Muscle layer of duodenum (tissue), 2 donors: Measurements from ENCODE around the gene ERCC1.

Experiments
- H3K27ac ChIP-seq: one replicate; pipeline ENCODE4 v1.7.0; 2013; ENCODE audit warnings: mild to moderate bottlenecking, low read length
- H3K27me3 ChIP-seq: one replicate; pipeline ENCODE4 v1.7.0; 2013; ENCODE audit warnings: low read depth, mild to moderate bottlenecking, control low read depth, low read length
- H3K36me3 ChIP-seq, 2 donors: one replicate each; pipeline ENCODE4 v1.7.0; 2013; ENCODE audit warnings: low read length in 2 of 2, control low read depth in 1 of 2, mild to moderate bottlenecking in 1 of 2; ENCODE audit not compliant: insufficient read depth in 2 of 2, control insufficient read depth in 1 of 2
- H3K4me1 ChIP-seq, 2 donors: one replicate each; pipeline ENCODE4 v1.7.0; 2013; ENCODE audit warnings: low read length in 2 of 2, mild to moderate bottlenecking in 2 of 2, control low read depth in 1 of 2, moderate library complexity in 1 of 2; ENCODE audit not compliant: insufficient read depth in 2 of 2, control insufficient read depth in 1 of 2
- H3K4me3 ChIP-seq, 2 donors: one replicate each; pipeline ENCODE4 v1.7.0; 2013; ENCODE audit warnings: low read length in 2 of 2, low read depth in 1 of 2, mild to moderate bottlenecking in 1 of 2
- H3K9me3 ChIP-seq, 2 donors: one replicate each; pipeline ENCODE4 v1.7.0; 2013; ENCODE audit warnings: low read length in 2 of 2, control low read depth in 1 of 2, mild to moderate bottlenecking in 1 of 2; ENCODE audit not compliant: control insufficient read depth in 1 of 2
- donor health status: healthy.

ERCC1 gene

DNA sequence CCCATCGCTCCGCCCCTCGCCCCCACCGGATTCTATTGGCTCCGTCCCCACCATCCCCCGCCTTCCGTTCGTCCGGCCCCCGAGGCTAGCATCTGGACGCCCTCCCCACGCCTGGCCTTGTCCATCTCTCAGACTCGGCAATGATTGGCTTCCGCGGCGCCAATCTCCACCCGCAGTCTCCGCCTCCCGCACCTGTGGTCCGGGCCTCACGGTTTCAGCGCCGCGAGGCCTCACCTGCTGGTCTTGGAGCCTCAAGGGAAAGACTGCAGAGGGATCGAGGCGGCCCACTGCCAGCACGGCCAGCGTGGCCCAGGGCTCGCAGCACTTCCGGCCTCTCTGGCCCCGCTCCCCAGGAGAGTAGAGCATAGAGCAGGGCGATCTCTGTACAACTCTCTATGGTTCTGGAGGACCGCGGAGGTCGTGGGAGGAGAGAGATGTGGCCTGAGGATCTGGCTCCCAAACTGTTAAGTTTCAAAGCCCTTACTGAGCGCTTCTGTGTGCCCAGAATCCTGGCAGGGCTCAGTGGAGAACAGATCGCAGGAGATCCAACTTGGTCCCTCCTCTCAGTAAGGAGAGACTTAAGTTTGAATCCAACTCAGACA lies at the start of gene ERCC1:
Gene ERCC1, minus strand, starts transcription at position 329 of the 602 bp plus-strand sequence. CDS start 543 bp downstream, outside the sequence.
- Histone ChIP-seq H3K4me1 (peaks cover 0 to 12% of the 10 kb centered on the region in 2 donors), H3K27me3 (no peaks in the 10 kb centered on the region), H3K4me3 (peak within 1 kb of the TSS; percentile 74 to 81), H3K27ac (peak within 1 kb of the TSS; percentile 99), H3K9me3 (no peaks in the 10 kb centered on the region), H3K36me3 (no peaks in the 10 kb centered on the region)

DNA sequence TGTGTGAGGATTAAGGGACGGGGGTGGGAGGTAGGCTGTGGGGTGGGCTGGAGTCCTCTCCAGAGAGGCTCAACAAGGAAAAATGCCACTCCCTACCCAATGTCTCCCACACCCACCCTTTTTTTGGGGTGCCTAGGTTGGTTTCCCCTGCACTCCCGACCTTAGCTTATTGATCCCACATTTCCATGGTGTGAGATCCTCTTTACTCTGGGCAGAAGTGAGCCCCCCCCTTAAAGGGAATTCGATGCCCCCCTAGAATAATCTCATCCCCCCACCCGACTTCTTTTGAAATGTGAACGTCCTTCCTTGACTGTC lies 49.6 kb upstream of the ERCC1 start:
- Histone ChIP-seq H3K4me1 (peaks cover 4 to 24% of the 10 kb centered on the region in 2 donors), H3K27me3 (no peaks in the 10 kb centered on the region), H3K4me3 (no peak overlapping the region), H3K27ac (no peak overlapping the region), H3K9me3 (no peaks in the 10 kb centered on the region), H3K36me3 (peaks cover 12 to 24% of the 10 kb centered on the region in 2 donors)

DNA sequence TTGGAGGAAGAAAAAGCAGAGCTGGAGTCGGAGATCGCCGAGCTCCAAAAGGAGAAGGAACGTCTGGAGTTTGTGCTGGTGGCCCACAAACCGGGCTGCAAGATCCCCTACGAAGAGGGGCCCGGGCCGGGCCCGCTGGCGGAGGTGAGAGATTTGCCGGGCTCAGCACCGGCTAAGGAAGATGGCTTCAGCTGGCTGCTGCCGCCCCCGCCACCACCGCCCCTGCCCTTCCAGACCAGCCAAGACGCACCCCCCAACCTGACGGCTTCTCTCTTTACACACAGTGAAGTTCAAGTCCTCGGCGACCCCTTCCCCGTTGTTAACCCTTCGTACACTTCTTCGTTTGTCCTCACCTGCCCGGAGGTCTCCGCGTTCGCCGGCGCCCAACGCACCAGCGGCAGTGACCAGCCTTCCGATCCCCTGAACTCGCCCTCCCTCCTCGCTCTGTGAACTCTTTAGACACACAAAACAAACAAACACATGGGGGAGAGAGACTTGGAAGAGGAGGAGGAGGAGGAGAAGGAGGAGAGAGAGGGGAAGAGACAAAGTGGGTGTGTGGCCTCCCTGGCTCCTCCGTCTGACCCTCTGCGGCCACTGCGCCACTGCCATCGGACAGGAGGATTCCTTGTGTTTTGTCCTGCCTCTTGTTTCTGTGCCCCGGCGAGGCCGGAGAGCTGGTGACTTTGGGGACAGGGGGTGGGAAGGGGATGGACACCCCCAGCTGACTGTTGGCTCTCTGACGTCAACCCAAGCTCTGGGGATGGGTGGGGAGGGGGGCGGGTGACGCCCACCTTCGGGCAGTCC lies 49.0 kb upstream of the ERCC1 start:
- Histone ChIP-seq H3K27ac (no peak overlapping the region), H3K4me3 (no peak overlapping the region), H3K4me1 (peaks cover 0 to 20% of the 10 kb centered on the region in 2 donors), H3K36me3 (peaks cover 12 to 24% of the 10 kb centered on the region in 2 donors), H3K27me3 (no peaks in the 10 kb centered on the region), H3K9me3 (no peaks in the 10 kb centered on the region)

DNA sequence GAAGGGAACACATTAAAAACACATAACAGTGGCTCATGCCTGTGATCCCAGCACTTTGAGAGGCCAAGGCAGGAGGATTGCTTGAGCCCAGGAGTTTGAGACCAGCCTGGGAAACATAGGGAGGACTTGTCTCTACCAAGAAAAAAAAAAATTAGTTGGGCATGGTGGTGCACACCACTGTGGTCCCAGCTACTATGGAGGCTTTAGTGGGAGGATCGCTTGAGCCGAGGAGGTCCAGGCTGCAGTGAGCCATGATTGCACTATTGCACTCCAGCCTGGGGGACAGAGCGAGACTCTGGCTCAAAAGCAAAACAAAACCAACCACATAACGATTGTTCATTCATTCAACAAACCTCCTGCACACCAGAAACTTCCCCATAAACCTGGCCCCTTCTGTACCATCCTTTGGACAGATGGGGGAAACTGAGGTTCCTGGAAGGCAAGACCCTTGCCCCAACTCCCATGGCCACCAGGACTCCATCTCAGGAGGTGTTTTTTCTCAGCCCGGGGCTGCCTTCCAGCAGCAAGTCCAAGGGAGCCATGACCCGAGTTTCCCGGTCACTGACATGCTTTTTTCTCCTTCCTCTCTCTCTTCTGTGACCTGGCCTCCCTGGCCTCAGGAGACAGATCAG lies 48.3 kb upstream of the ERCC1 start:
- H3K27ac ChIP-seq: no peak overlapping the region
- peaks cover 0 to 24% of the 10 kb centered on the region in 2 donors for H3K4me1 ChIP-seq
- H3K36me3 ChIP-seq: peaks cover 15 to 24% of the 10 kb centered on the region in 2 donors
- H3K27me3 ChIP-seq: no peaks in the 10 kb centered on the region
- H3K9me3 ChIP-seq: no peaks in the 10 kb centered on the region
- H3K4me3 ChIP-seq: no peak overlapping the region

DNA sequence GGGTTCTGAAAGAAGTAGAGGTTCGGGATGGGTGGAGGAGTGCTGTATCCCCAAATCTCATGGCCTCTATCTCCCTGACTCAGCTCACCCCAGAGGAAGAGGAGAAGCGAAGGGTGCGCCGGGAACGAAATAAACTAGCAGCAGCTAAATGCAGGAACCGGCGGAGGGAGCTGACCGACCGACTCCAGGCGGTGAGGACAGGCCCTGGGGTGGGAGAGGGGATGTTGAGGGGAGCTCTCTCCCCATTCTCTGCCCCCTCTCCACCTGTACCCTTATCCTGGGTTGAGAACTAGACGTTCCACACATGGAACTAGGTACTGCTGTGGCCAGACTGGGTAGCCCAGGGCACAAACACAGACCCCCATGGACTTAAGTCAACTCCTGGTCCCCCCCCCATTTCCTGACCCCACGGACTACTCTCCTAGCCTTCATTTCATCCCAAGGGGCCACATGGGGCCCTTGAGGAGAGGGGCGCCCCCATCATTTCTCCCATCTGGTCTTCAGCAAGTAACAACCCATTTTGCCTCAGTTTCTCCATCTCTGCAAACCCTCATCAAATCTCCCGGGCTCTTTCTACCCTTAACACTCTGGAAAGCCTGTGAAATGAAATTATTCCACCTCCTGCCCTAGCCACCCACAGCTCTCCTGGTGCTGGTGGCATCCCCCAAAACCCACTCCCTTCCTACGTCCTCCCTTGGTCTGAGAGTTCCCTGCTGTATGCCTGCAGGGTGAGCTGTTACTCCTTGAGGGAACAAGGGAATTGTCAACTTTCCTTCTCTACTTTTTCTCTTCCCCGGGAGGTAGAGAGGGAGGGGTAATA lies 47.6 kb upstream of the ERCC1 start:
- Histone ChIP-seq H3K36me3 (peaks cover 15 to 24% of the 10 kb centered on the region in 2 donors), H3K9me3 (no peaks in the 10 kb centered on the region), H3K4me1 (peaks cover 0 to 26% of the 10 kb centered on the region in 2 donors), H3K27me3 (no peaks in the 10 kb centered on the region), H3K4me3 (peak overlapping the region; percentile 92 to 95), H3K27ac (no peak overlapping the region)

DNA sequence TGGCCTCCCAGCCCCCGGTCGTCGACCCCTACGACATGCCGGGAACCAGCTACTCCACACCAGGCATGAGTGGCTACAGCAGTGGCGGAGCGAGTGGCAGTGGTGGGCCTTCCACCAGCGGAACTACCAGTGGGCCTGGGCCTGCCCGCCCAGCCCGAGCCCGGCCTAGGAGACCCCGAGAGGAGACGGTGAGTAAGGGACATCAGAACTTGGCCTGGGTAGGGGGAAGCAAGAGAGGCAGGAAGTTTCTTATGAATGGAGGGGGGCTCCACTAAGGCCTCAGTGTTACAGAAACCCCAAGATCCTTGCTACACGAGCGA lies 47.0 kb upstream of the ERCC1 start:
- H3K36me3 ChIP-seq: peaks cover 15 to 24% of the 10 kb centered on the region in 2 donors
- H3K4me1 ChIP-seq: peaks cover 0 to 26% of the 10 kb centered on the region in 2 donors
- no peaks in the 10 kb centered on the region for H3K9me3 ChIP-seq
- H3K27me3 ChIP-seq: no peaks in the 10 kb centered on the region
- H3K4me3 ChIP-seq: peak overlapping the region; percentile 92 to 95
- no peak overlapping the region for H3K27ac ChIP-seq

DNA sequence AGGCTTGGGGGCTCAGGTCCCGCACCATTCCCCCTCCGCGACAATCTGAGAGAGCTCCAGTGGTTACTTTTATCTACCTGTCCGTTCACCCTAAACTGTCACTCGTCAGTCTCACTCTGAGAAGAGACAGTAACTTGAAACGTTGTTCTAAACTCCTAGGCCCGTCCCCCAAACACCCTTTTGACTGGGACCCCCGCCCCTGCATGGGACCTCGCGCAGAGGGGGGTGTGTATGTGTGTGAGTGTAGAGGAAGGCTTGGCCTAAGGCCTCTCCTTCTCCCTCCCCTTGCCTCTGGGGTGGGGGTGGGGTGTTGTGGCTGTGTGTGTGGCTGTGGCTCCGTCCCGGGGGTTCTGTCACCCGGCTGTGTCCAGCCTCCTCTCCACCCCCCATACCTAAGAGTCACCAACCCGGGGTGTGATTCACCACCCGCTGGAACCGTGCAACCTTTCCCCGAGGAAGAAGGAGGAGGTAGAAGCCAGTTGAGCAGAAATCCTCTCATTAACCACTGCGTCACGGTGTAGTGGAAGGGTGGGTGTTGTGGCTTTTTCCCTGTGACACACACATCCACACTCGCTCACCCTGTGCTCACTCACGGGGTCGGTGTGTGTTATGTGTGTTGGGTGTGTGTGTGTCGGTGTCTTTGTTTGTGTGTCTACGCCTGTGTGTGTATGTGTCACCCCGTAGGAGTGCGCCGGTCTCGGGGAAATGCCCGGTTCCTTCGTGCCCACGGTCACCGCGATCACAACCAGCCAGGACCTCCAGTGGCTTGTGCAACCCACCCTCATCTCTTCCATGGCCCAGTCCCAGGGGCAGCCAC lies 46.4 kb upstream of the ERCC1 start:
- no peaks in the 10 kb centered on the region for H3K9me3 ChIP-seq
- peak overlapping the region; percentile 95 for H3K27ac ChIP-seq
- peaks cover 0 to 26% of the 10 kb centered on the region in 2 donors for H3K4me1 ChIP-seq
- H3K36me3 ChIP-seq: peaks cover 15 to 24% of the 10 kb centered on the region in 2 donors
- no peaks in the 10 kb centered on the region for H3K27me3 ChIP-seq
- peak overlapping the region; percentile 92 to 95 for H3K4me3 ChIP-seq

DNA sequence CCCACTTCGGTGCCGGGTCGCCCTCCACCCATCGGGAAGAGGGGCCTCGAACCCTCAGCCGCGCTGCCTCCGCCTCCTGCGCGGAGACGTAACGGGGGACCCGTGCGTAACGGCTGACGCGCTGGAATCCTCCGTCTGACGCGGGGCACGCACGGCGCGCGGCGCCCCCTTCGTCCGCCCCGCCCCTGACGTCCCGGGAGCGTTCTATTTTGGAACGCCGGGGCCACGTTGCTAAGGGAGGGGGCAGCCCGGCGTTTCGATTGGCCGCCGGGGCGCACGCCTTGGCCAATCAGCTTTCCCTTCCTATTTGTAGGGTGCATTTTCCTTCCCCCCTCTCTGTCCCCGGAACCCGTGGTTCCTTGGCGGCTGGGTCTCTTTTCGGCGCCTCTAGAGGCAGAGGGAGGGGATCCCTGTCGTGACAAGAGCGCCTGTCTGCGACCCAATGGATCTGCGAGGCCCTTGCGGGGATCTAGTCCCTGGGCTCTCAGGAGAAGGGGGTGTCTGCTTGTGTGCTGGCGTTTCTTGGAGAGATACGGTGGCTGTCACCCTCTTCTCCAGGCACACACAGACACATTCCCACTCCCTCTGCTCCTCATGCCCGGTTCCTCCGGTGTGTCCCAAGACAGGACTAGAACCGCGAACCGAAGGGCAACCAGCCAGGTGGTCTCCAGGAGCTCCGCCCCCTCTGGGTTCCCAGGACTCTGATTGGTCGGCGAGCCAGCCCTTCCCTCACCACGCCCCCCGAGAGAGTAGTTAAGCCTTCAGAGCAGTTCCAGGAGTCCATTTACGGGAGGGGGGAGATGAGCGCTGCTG lies 45.6 kb upstream of the ERCC1 start:
- Histone ChIP-seq H3K27me3 (no peaks in the 10 kb centered on the region), H3K36me3 (peaks cover 15 to 24% of the 10 kb centered on the region in 2 donors), H3K27ac (peak overlapping the region; percentile 95), H3K9me3 (no peaks in the 10 kb centered on the region), H3K4me1 (peaks cover 0 to 26% of the 10 kb centered on the region in 2 donors), H3K4me3 (peak overlapping the region; percentile 92 to 95)

DNA sequence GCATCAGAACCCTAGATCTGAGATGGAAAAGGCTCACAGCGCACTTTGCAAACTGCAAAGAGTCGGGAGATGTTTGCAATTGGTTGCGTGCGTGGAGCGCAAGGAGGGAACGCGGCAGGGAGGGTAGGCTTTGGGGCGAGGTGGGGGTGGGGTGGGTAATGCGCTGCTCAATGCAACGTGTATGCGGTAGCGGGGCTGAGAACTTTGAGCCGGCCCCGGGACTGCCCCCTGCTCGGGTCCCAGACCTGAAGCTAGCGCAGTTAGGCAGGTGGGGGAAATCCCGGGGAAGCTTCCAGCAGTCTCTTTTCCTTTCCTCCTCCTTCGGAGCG lies 45.0 kb upstream of the ERCC1 start:
- H3K4me3 ChIP-seq: peak overlapping the region; percentile 92 to 95
- peak overlapping the region; percentile 90 for H3K27ac ChIP-seq
- no peaks in the 10 kb centered on the region for H3K9me3 ChIP-seq
- H3K36me3 ChIP-seq: peaks cover 15 to 24% of the 10 kb centered on the region in 2 donors
- no peaks in the 10 kb centered on the region for H3K27me3 ChIP-seq
- H3K4me1 ChIP-seq: peaks cover 0 to 26% of the 10 kb centered on the region in 2 donors

DNA sequence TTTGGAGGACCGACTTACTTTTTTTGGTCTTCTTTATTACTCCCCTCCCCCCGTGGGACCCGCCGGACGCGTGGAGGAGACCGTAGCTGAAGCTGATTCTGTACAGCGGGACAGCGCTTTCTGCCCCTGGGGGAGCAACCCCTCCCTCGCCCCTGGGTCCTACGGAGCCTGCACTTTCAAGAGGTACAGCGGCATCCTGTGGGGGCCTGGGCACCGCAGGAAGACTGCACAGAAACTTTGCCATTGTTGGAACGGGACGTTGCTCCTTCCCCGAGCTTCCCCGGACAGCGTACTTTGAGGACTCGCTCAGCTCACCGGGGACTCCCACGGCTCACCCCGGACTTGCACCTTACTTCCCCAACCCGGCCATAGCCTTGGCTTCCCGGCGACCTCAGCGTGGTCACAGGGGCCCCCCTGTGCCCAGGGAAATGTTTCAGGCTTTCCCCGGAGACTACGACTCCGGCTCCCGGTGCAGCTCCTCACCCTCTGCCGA lies 44.5 kb upstream of the ERCC1 start:
- peak overlapping the region; percentile 90 for H3K27ac ChIP-seq
- H3K4me1 ChIP-seq: peaks cover 0 to 26% of the 10 kb centered on the region in 2 donors
- H3K4me3 ChIP-seq: peak overlapping the region; percentile 92 to 95
- no peaks in the 10 kb centered on the region for H3K9me3 ChIP-seq
- H3K36me3 ChIP-seq: peaks cover 15 to 22% of the 10 kb centered on the region in 2 donors
- no peaks in the 10 kb centered on the region for H3K27me3 ChIP-seq
